Testis (tissue), 2 donors: ENCODE measurements around the gene SYMPK.

ENCODE experiments used
- CTCF ChIP-seq, 3 experiments: fragments of 450-650 bp in 2 of 3; fragments of 200-600 bp in 1 of 3; sonication (generic) in 1 of 3; IDR thresholded peaks; one replicate each; pipeline ENCODE4 v1.5.1; 2016 to 2019; ENCODE audit warnings: antibody characterized with exemption in 3 of 3, mild to moderate bottlenecking in 2 of 3, moderate library complexity in 1 of 3
- POLR2A ChIP-seq: fragments of 450-650 bp; IDR thresholded peaks from one replicate; pipeline ENCODE4 v1.6.1; 2017; ENCODE audit warnings: antibody characterized with exemption, mild to moderate bottlenecking, moderate library complexity

GRCh38 chr19:45777395-45777961 lies 85.5 kb downstream of the SYMPK start:
- TF ChIP-seq CTCF (IDR thresholded peaks at IDR 0.05) = no peak
- TF ChIP-seq POLR2A = no peak
